Activated CD4-positive, alpha-beta T cell treated with anti-CD3 and anti-CD28 coated beads, Interleukin-2, amount 50 U/mL, for 24 hours (primary cell): ENCODE measurements around the gene PLA2G12A.

Experiments used
- DNase-seq, 2 donors: peaks; one replicate each; pipeline ENCODE4 v3.0.0-alpha.2; 2020; ENCODE audit warnings: low read depth in 1 of 2, low spot score in 1 of 2

Gene PLA2G12A

GRCh38 chr4:109729718-109730618 is at the start of gene PLA2G12A:
TSS of gene PLA2G12A (minus strand) at chr4:109730070. CDS start at chr4:109729809, 261 bp downstream.
- DNase-seq: peak; percentile 42 to 61

- DNase-seq: no peak
Observed at GRCh38 chr4:109764789-109765402, 35.0 kb upstream of the PLA2G12A start.

- DNase-seq: no peak
Observed at GRCh38 chr4:109764376-109764775, 34.5 kb upstream of the PLA2G12A start.

- no peak for DNase-seq
Observed at GRCh38 chr4:109760682-109761081, 30.8 kb upstream of the PLA2G12A start.

- no peak for DNase-seq
Observed at GRCh38 chr4:109755656-109756055, 25.8 kb upstream of the PLA2G12A start.

GRCh38 chr4:109754093-109754857 is 24.4 kb upstream of the PLA2G12A start:
- DNase-seq: no peak

GRCh38 chr4:109752525-109752924 is 22.7 kb upstream of the PLA2G12A start:
- no peak for DNase-seq

- DNase-seq: no peak
Observed at GRCh38 chr4:109751852-109752251, 22.0 kb upstream of the PLA2G12A start.

GRCh38 chr4:109750652-109751244 is 20.9 kb upstream of the PLA2G12A start:
- no peak for DNase-seq

- DNase-seq: no peak
Observed at GRCh38 chr4:109749388-109750082, 19.7 kb upstream of the PLA2G12A start.

- DNase-seq: no peak
Observed at GRCh38 chr4:109748114-109748513, 18.2 kb upstream of the PLA2G12A start.

GRCh38 chr4:109746728-109747127 is 16.9 kb upstream of the PLA2G12A start:
- no peak for DNase-seq

- DNase-seq: no peak
Observed at GRCh38 chr4:109745830-109746229, 16.0 kb upstream of the PLA2G12A start.

GRCh38 chr4:109739547-109739946 is 9.7 kb upstream of the PLA2G12A start:
- no peak for DNase-seq

- no peak for DNase-seq
Observed at GRCh38 chr4:109738104-109738872, 8.4 kb upstream of the PLA2G12A start.

GRCh38 chr4:109735566-109736365 is 5.9 kb upstream of the PLA2G12A start:
- no peak for DNase-seq

GRCh38 chr4:109733728-109734127 is 3.9 kb upstream of the PLA2G12A start:
- DNase-seq: no peak

GRCh38 chr4:109730619-109731545 is 1.0 kb upstream of the PLA2G12A start:
- DNase-seq: no peak
